Measurements from ENCODE around the gene MYL6.
"Not testable (repeated sequence)": the region's sequence is repeated elsewhere in the genome, so short reads cannot be mapped to it uniquely, and the experiment has no call there.

MYL6 gene

DNA sequence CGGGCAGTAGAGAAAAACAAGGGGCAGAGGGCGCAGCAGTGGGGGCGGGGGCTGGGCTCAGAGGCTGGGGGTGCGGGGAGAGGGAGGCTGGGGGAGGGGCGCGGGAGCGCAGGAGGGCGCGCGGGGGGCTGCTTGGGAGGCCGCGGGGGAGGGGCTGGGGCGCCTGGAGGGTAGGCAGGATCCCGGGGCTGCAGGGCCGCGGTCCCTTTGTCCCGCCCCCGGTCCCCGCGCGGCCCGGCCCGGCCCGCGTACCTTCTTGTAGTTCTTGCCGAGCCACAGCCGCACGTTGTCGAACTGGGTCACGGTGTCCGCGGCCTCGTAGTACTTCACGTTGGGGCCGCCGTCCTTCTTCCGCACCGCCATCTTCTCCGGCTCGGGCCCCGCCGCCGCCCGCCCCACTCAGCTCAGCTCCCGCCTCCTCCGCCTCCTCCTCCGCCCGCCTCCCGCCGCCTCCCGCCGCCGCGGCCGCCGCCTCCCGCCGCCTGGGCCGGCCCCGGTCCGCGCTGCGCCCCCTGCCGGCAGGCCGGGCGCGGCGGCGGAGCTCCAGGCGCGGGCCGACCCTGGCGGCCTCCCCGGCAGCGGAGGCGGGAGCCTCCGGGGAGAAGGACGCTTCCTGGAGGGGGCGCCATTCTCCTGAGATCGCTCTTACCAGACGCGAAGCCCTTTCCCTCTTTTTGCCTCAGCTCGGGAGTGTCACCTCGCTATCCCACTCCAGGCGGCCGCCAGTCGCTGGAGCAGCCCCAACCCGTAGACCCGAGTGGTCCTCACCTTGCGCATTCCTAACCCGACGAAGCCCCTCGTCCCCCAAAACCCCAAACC is 31.1 kb downstream of the MYL6 start, which contains the start of gene SMARCC2:
TSS of gene SMARCC2 (minus strand) at position 385 of the 819 bp plus-strand sequence. CDS start at position 363, 22 bp downstream.
- CTCF ChIA-PET, result interaction anchor here (0.7 to 7.4 kb wide), 64 partner anchors 8 to 460 kb away, joined by 3 to 311 read pairs (median 6); partner anchors contain the start of genes ANKRD52, CNPY2, CS and ESYT1
- no peak for DNase-seq (ENCODE audit: low read depth, low spot score)

DNA sequence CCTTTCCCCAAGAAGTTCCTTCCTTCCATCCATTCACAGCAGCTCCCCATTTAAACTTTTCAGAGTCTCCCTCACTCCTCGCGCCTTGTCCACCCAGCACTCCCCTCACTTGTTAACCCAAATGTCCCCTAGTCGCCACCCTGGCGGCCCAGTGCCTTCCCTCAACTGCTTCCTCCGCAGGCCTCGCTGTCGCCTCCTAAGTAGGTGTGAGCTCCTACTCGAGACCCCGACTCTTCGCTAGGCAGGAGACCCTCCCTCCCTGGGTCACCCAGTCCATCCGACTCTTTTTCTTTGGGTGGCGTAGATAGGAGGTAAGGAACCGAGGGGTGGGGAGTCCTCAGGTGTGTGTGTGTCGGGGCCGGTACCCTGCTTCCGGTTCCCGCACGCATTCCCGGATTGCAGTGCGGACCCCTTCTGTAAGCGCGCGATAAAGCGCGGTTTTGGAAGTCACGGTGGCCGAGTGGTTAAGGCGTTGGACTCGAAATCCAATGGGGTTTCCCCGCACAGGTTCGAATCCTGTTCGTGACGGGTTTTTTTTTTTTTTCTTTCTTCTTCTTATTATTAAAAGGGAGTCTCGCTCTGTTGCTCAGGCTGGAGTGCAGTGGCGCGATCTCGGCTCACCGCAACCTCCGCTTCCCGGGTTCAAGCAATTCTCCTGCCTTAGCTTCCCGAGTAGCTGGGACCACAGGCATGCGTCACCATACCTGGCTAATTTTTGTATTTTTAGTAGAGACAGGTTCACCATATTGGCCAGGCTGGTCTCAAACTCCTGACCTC is 31.9 kb downstream of the MYL6 start:
- ChIA-PET CTCF (interaction anchor here (0.7 to 7.4 kb wide), 60 partner anchors 9 to 451 kb away, joined by 3 to 311 read pairs (median 6); partner anchors contain the start of genes ANKRD52, CNPY2, CS and ESYT1), POLR2A (interaction anchor here (0.8 to 3.2 kb wide), 10 partner anchors 9 to 159 kb away, joined by 3 to 32 read pairs (median 7); partner anchors contain the start of genes COQ10A, ESYT1, MYL6 and RNF41)
- no peak for DNase-seq (ENCODE audit: low read depth, low spot score)
- TF ChIP-seq, protein P1, sequence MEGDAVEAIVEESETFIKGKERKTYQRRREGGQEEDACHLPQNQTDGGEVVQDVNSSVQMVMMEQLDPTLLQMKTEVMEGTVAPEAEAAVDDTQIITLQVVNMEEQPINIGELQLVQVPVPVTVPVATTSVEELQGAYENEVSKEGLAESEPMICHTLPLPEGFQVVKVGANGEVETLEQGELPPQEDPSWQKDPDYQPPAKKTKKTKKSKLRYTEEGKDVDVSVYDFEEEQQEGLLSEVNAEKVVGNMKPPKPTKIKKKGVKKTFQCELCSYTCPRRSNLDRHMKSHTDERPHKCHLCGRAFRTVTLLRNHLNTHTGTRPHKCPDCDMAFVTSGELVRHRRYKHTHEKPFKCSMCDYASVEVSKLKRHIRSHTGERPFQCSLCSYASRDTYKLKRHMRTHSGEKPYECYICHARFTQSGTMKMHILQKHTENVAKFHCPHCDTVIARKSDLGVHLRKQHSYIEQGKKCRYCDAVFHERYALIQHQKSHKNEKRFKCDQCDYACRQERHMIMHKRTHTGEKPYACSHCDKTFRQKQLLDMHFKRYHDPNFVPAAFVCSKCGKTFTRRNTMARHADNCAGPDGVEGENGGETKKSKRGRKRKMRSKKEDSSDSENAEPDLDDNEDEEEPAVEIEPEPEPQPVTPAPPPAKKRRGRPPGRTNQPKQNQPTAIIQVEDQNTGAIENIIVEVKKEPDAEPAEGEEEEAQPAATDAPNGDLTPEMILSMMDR (IDR thresholded peaks at IDR 0.05; ENCODE audit: insufficient read depth, low read length, missing control alignments), result no peak
- H3K4me3 ChIP-seq (ENCODE audit: low read depth, low read length), result peak overlapping the region; percentile 82

More for the DNA sequence above, 31.1 kb downstream of the MYL6 start, which contains the start of gene SMARCC2:
- POLR2A ChIA-PET, result interaction anchor here (0.8 to 3.2 kb wide), 14 partner anchors 8 to 159 kb away, joined by 3 to 32 read pairs (median 4); partner anchors contain the start of genes COQ10A, ESYT1, MYL6 and RNF41
- TF ChIP-seq, protein P1 (IDR thresholded peaks at IDR 0.05; ENCODE audit: insufficient read depth, low read length, missing control alignments), result peak; percentile 87
- H3K4me3 ChIP-seq (ENCODE audit: low read depth, low read length), result peak within 1 kb of the TSS; percentile 82

DNA sequence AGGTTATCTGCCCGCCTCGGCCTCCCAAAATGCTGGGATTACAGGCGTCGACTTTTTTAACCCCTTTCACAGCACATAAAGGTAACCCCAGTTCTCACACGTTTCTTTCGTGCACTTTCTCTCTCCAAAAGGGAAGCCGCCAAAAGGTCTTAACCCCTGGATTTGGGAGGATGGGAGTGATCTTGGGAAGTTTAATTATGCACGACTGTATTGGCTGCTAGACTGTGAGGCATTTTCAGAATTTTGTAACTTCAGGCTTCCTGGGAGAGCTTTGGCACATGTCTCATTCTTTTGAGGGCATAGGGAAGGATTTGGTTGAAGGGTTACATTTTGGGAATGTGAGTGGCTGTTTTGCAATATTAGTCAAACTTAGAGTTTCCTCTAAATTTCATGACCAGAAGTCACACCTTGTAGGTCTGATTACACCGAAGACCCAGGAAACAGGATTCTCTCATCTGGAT is 32.6 kb downstream of the MYL6 start:
- CTCF ChIA-PET, result interaction anchor here (1.0 to 7.4 kb wide), 18 partner anchors 10 to 452 kb away, joined by 3 to 311 read pairs (median 20); partner anchors contain the start of genes ANKRD52, ESYT1, RNF41 and ZC3H10
- TF ChIP-seq, protein P1 (IDR thresholded peaks at IDR 0.05; ENCODE audit: insufficient read depth, low read length, missing control alignments), result no peak
- DNase-seq (ENCODE audit: low read depth, low spot score), result no peak
- peak overlapping the region; percentile 82 for H3K4me3 ChIP-seq (ENCODE audit: low read depth, low read length)
- POLR2A ChIA-PET, result interaction anchor here (2.0 to 2.8 kb wide), 2 partner anchors 31 to 73 kb away, joined by 24 to 32 read pairs; partner anchors contain the start of genes RNF41, RPL41 and ZC3H10

DNA sequence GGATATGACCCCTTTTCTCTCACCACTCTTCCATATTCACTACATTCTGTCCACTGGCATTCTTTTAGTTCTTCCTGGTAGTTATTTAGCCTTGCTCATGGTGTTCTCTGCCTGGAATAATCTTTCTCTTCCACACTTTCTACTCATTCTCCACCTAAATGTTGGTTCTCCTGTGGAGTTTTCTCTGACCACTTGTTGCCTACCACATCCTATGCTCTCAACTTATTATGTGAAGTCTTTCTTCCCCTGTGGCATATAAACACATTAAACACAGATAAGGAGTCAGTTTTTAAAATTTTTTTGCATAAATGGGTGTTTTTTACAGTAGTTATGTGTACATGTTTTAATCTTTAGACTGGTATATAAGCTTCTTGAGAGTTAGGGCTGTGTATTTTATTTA is 34.4 kb downstream of the MYL6 start:
- ChIA-PET POLR2A (no interaction called here), CTCF (interaction anchor here (0.6 to 7.4 kb wide), 17 partner anchors 9 to 271 kb away, joined by 3 to 311 read pairs (median 8); partner anchors contain the start of genes ANKRD52, ESYT1, RNF41 and ZC3H10)
- DNase-seq (ENCODE audit: low read depth, low spot score), result no peak
- H3K4me3 ChIP-seq (ENCODE audit: low read depth, low read length), result no peak overlapping the region
- TF ChIP-seq, protein P1 (IDR thresholded peaks at IDR 0.05; ENCODE audit: insufficient read depth, low read length, missing control alignments), result no peak

DNA sequence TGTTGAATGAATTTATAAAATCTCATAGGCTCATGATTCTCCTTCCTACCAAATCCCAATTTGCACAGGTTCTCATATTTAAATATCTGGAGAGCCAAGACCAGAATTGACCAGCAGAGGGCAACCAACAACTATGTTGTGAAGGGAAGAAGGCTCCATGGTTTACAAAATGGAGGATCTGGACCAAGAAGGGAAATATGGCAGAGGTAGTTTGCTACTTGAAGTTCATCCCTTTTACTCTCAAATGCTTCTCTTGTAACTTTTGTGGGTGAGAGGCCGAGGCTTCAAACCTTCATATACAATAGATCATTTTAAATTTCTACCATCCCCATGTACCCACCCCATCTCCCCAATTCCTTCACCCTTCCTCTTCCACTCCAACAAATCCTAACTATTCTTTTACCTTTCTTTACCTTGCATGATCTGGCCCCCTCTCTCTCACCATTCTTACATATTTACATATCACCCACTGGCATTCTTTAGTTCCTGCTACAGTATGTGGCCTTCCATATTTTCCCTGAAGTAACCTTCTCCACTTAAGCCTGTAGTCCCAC is 34.9 kb downstream of the MYL6 start:
- peak; percentile 45 for DNase-seq (ENCODE audit: low read depth, low spot score)
- TF ChIP-seq, protein P1 (IDR thresholded peaks at IDR 0.05; ENCODE audit: insufficient read depth, low read length, missing control alignments), result peak; percentile 59
- H3K4me3 ChIP-seq (ENCODE audit: low read depth, low read length), result no peak overlapping the region
- POLR2A ChIA-PET, result no interaction called here
- CTCF ChIA-PET, result interaction anchor here (0.6 to 7.4 kb wide), 22 partner anchors 9 to 271 kb away, joined by 3 to 311 read pairs (median 8); partner anchors contain the start of genes ANKRD52, COQ10A, ESYT1 and RNF41

DNA sequence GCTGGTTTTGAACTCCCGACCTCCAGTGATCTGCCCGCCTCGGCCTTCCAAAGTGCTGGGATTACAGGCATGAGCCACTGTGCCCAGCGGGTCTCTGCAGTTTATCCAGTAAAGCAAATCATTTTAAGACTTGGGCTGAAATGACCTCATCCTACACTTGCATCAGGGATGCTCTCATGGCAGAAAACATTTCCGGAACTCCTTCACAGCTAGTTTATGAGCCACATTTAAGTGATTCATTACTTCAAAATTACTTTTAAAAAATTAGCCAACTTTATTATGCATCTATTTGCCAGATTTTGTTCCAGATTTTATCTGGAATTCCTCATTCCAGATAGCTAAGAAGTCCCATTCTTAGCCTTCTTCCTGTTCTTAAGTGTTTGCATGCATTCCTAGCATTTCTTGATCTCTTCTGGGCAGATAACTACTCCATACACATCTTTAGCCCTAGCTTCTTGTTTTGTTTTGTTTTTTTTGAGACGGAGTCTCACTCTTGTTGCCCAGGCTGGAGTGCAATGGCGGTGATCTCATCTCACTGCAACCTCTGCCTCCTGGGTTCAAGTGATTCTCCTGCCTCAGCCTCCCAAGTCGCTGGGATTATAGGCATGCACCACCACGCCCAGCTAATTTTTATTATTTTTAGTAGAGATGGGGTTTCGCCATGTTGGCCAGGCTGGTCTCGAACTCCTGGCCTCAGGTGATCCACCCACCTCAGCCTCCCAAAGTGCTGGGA is 38.8 kb downstream of the MYL6 start:
- H3K4me3 ChIP-seq (ENCODE audit: low read depth, low read length), result not testable (repeated sequence)
- POLR2A ChIA-PET, result interaction anchor here (0.6 to 3.1 kb wide), 11 partner anchors 9 to 163 kb away, joined by 3 to 49 read pairs (median 4); partner anchors contain the start of genes ANKRD52, COQ10A, ESYT1 and RNF41
- DNase-seq (ENCODE audit: low read depth, low spot score), result peak; percentile 95
- CTCF ChIA-PET, result interaction anchor here (1.2 to 5.0 kb wide), 4 partner anchors 10 to 295 kb away, joined by 3 to 58 read pairs (median 11); partner anchors contain the start of genes ANKRD52 and RNF41

All from AG04449 (cell line).